SH-SY5Y (cell line): Measurements from ENCODE around the gene TBX21.

ENCODE experiments used
- GATA2 ChIP-seq: IDR thresholded peaks from 2 replicates; pipeline ENCODE4 v1.6.1; 2011; ENCODE audit warnings: mild to moderate bottlenecking, low read depth, low read length
- GATA3 ChIP-seq: IDR thresholded peaks from 2 replicates; pipeline ENCODE4 v1.6.1; 2011; ENCODE audit warnings: low read depth, mild to moderate bottlenecking, low read length, moderate library complexity

GRCh38 chr17:47730681-47731080 is 2.4 kb upstream of the TBX21 start:
- TF ChIP-seq GATA2 (no peak), GATA3 (no peak)
